Right atrium auricular region (tissue), 2 donors: ENCODE measurements around the gene TNFRSF4. TPM values are rescaled to one million over a fixed set of nuclear protein-coding genes. Genes with fewer than 3 reads are reported as not detected.
A peak's percentile ranks its signal among the peaks of the same experiment; 100 is the strongest.

Experiments
- DNase-seq: peaks from one replicate; pipeline ENCODE4 v3.0.0-alpha.2; 2019; ENCODE audit warnings: low spot score
- H3K27ac ChIP-seq, 2 donors: fragments of 200-600 bp; sonication (generic); 1 replicate in 1 of 2; 2 replicates in 1 of 2; pipeline ENCODE4 v1.5.1; 2016 to 2019
- H3K27me3 ChIP-seq, 2 donors: fragments of 200-600 bp; sonication (generic); one replicate each; pipeline versions ENCODE4 v1.5.1 to v1.6.0; 2017 to 2019
- H3K36me3 ChIP-seq: fragments of 200-600 bp; sonication (generic); one replicate; pipeline ENCODE4 v1.5.1; 2016
- H3K4me1 ChIP-seq, 2 donors: fragments of 200-600 bp; sonication (generic); one replicate each; pipeline versions ENCODE4 v1.5.1 to v1.6.0; 2017 to 2019
- H3K4me3 ChIP-seq, 2 donors: fragments of 200-600 bp; sonication (generic); 1 replicate in 1 of 2; 2 replicates in 1 of 2; pipeline ENCODE4 v1.5.1; 2017 to 2019; ENCODE audit warnings: mild to moderate bottlenecking in 1 of 2, moderate library complexity in 1 of 2
- H3K9me3 ChIP-seq, 2 donors: fragments of 200-600 bp; sonication (generic); one replicate each; pipeline ENCODE4 v1.5.1; 2019
- CTCF ChIP-seq, 2 donors: fragments of 200-600 bp; sonication (generic); IDR thresholded peaks; one replicate each; pipeline ENCODE4 v1.5.1; 2019; ENCODE audit warnings: antibody characterized with exemption in 2 of 2
- total RNA-seq, 2 donors: library from RNA; depleted of rRNA; stranded (reverse); fragments of >200 nt; gene quantifications; one replicate each; pipeline ENCODE4 v1.1.0, GENCODE V29; 2016

The TNFRSF4 gene
- total RNA-seq, 2 donors from 2014 or later, result 0.59 to 0.79 TPM

- TF ChIP-seq CTCF (IDR thresholded peaks at IDR 0.05), result no peak
- Histone ChIP-seq H3K4me3 (no peak overlapping the region), H3K27me3 (no peaks in the 10 kb centered on the region), H3K9me3 (no peaks in the 10 kb centered on the region), H3K27ac (peak overlapping the region in 1 of 2 donors; percentile 28), H3K4me1 (peaks cover 0 to 30% of the 10 kb centered on the region in 2 donors), H3K36me3 (peaks cover 73% of the 10 kb centered on the region)
- DNase-seq, result no peak
These were observed 45.6 kb upstream of the TNFRSF4 start for GRCh38 chr1:1259540-1259939.

- H3K4me1 ChIP-seq, result peaks cover 0 to 30% of the 10 kb centered on the region in 2 donors
- H3K9me3 ChIP-seq, result no peaks in the 10 kb centered on the region
- no peak overlapping the region for H3K27ac ChIP-seq
- H3K36me3 ChIP-seq, result peaks cover 73% of the 10 kb centered on the region
- no peak for DNase-seq
- H3K27me3 ChIP-seq, result no peaks in the 10 kb centered on the region
- TF ChIP-seq CTCF (IDR thresholded peaks at IDR 0.05), result no peak
- H3K4me3 ChIP-seq, result no peak overlapping the region
These were observed 45.2 kb upstream of the TNFRSF4 start for GRCh38 chr1:1259119-1259488.

- H3K4me3 ChIP-seq, result no peak overlapping the region
- peaks cover 0 to 30% of the 10 kb centered on the region in 2 donors for H3K4me1 ChIP-seq
- no peak for TF ChIP-seq CTCF (IDR thresholded peaks at IDR 0.05)
- no peak overlapping the region for H3K27ac ChIP-seq
- peaks cover 68% of the 10 kb centered on the region for H3K36me3 ChIP-seq
- DNase-seq, result no peak
- no peaks in the 10 kb centered on the region for H3K9me3 ChIP-seq
- H3K27me3 ChIP-seq, result no peaks in the 10 kb centered on the region
These were observed 43.3 kb upstream of the TNFRSF4 start for GRCh38 chr1:1256956-1257871.

GRCh38 chr1:1255611-1256010 is 41.7 kb upstream of the TNFRSF4 start:
- Histone ChIP-seq H3K9me3 (no peaks in the 10 kb centered on the region), H3K4me3 (no peak overlapping the region), H3K27me3 (no peaks in the 10 kb centered on the region), H3K36me3 (peaks cover 54% of the 10 kb centered on the region), H3K27ac (no peak overlapping the region), H3K4me1 (peaks cover 0 to 24% of the 10 kb centered on the region in 2 donors)
- no peak for DNase-seq
- TF ChIP-seq CTCF (IDR thresholded peaks at IDR 0.05), result no peak

GRCh38 chr1:1255078-1255477 is 41.1 kb upstream of the TNFRSF4 start:
- Histone ChIP-seq H3K27me3 (no peaks in the 10 kb centered on the region), H3K4me3 (no peak overlapping the region), H3K4me1 (peaks cover 0 to 19% of the 10 kb centered on the region in 2 donors), H3K9me3 (no peaks in the 10 kb centered on the region), H3K36me3 (peaks cover 49% of the 10 kb centered on the region), H3K27ac (no peak overlapping the region)
- DNase-seq, result no peak
- TF ChIP-seq CTCF (IDR thresholded peaks at IDR 0.05), result no peak
